Hepatocyte (in vitro differentiated cells): ENCODE data around the gene VSTM2L.

ENCODE experiments used
- EZH2 ChIP-seq: fragments of 200-600 bp; sonication (generic); IDR thresholded peaks from 2 replicates; pipeline ENCODE4 v1.6.1; 2016; ENCODE audit warnings: antibody characterized with exemption, mild to moderate bottlenecking, borderline replicate concordance
- TF ChIP-seq, protein P1 (sequence below): fragments of 200-600 bp; sonication (generic); IDR thresholded peaks from 2 replicates; pipeline ENCODE4 v1.5.1; 2016; ENCODE audit warnings: antibody characterized with exemption, mild to moderate bottlenecking; ENCODE audit not compliant: poor library complexity

DNA sequence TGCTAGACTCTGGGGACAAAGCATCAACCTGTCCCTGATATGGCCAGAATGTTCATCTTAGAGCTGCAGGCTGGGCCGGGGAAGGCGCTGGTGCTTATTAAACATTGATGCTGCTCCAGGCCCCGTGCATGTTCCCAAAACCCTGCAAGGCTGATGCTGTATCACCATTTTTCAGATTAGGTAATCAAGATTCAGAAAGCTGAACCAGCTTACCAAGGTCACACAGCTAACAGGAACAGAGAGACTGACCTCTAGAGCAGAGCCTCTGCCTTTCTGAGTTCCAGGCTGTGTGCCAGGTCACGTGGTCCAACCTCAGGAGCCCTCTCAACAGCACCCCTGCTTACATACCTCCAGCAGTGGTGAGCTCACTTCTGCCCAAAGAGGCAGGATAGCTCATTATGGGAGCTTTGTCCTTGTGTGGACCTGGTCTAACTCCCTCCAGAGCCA is 16.1 kb upstream of the VSTM2L start:
- TF ChIP-seq EZH2 = no peak
- TF ChIP-seq, protein P1, sequence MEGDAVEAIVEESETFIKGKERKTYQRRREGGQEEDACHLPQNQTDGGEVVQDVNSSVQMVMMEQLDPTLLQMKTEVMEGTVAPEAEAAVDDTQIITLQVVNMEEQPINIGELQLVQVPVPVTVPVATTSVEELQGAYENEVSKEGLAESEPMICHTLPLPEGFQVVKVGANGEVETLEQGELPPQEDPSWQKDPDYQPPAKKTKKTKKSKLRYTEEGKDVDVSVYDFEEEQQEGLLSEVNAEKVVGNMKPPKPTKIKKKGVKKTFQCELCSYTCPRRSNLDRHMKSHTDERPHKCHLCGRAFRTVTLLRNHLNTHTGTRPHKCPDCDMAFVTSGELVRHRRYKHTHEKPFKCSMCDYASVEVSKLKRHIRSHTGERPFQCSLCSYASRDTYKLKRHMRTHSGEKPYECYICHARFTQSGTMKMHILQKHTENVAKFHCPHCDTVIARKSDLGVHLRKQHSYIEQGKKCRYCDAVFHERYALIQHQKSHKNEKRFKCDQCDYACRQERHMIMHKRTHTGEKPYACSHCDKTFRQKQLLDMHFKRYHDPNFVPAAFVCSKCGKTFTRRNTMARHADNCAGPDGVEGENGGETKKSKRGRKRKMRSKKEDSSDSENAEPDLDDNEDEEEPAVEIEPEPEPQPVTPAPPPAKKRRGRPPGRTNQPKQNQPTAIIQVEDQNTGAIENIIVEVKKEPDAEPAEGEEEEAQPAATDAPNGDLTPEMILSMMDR = no peak
